PC-9 (cell line): Measurements from ENCODE around the gene PTPN23. TPM values are rescaled to one million over a fixed set of nuclear protein-coding genes. Genes with fewer than 3 reads are reported as not detected.

Source experiments
- BruUV-seq: library from RNA; stranded (reverse); fragments of 400-500 nt; replicated peaks from 2 replicates; lab custom pipeline; 2021; lab: Mats Ljungman, UMichigan
- CTCF ChIA-PET: fragments of 300-600 bp; sonication (Branson Sonifier 250); formaldehyde crosslinking; loops from one replicate; lab custom pipeline; 2022; ENCODE audit warnings: antibody characterized with exemption; lab: Charles Lee
- POLR2A ChIA-PET: fragments of 300-600 bp; sonication (Branson Sonifier 250); formaldehyde crosslinking; loops from one replicate; lab custom pipeline; 2022; ENCODE audit warnings: antibody characterized with exemption; ENCODE audit not compliant: unreplicated experiment; lab: Charles Lee
- DNase-seq, 2 experiments: peaks; one replicate each; pipeline versions ENCODE4 v3.0.0 to v3.0.0-alpha.2; 2015 to 2022; ENCODE audit warnings: mixed read lengths in 1 of 2
- H2AFZ ChIP-seq: fragments of 200-600 bp; sonication (generic); 2 replicates; pipeline ENCODE4 v1.8.1; 2017; ENCODE audit warnings: antibody characterized with exemption
- H3F3A ChIP-seq: fragments of 200-600 bp; sonication (generic); 2 replicates; pipeline ENCODE4 v1.8.1; 2017; ENCODE audit warnings: antibody characterized with exemption, mild to moderate bottlenecking, low read depth; ENCODE audit not compliant: insufficient read depth
- H3K27ac ChIP-seq: fragments of 200-600 bp; sonication (generic); 2 replicates; pipeline ENCODE4 v1.6.1; 2016; ENCODE audit warnings: mixed run types
- H3K27me3 ChIP-seq: fragments of 200-600 bp; sonication (generic); 2 replicates; pipeline ENCODE4 v1.6.1; 2016; ENCODE audit warnings: low read depth, mixed run types; ENCODE audit not compliant: insufficient read depth
- H3K36me3 ChIP-seq: fragments of 200-600 bp; sonication (generic); 2 replicates; pipeline ENCODE4 v1.6.1; 2016; ENCODE audit warnings: low read depth, mixed run types
- H3K4me1 ChIP-seq: fragments of 200-600 bp; sonication (generic); replicated peaks from 2 replicates; pipeline ENCODE4 v1.6.1; 2016; ENCODE audit warnings: mixed run types; ENCODE audit not compliant: insufficient read depth
- H3K4me2 ChIP-seq: fragments of 200-600 bp; sonication (generic); 2 replicates; pipeline ENCODE4 v1.6.1; 2017; ENCODE audit warnings: mixed run types
- H3K4me3 ChIP-seq: fragments of 200-600 bp; sonication (generic); 2 replicates; pipeline ENCODE4 v1.6.1; 2016; ENCODE audit warnings: mixed run types
- H3K79me2 ChIP-seq: fragments of 200-600 bp; sonication (generic); 2 replicates; pipeline ENCODE4 v1.6.1; 2017; ENCODE audit warnings: low read depth, mixed run types
- H3K9me2 ChIP-seq: fragments of 200-600 bp; sonication (generic); 2 replicates; pipeline ENCODE4 v1.8.1; 2017; ENCODE audit warnings: mild to moderate bottlenecking; ENCODE audit not compliant: insufficient read depth
- H3K9me3 ChIP-seq: fragments of 200-600 bp; sonication (generic); 2 replicates; pipeline ENCODE4 v1.8.1; 2016; ENCODE audit warnings: low read depth; ENCODE audit not compliant: insufficient read depth
- H4K20me1 ChIP-seq: fragments of 200-600 bp; sonication (generic); 2 replicates; pipeline ENCODE4 v1.8.1; 2017; ENCODE audit not compliant: insufficient read depth
- CTCF ChIP-seq: fragments of 200-600 bp; sonication (generic); conservative IDR thresholded peaks from 2 replicates; pipeline ENCODE4 v1.6.1; 2017; ENCODE audit warnings: mixed run types, antibody characterized with exemption, mild to moderate bottlenecking, moderate library complexity
- EZH2 ChIP-seq: fragments of 200-600 bp; sonication (generic); IDR thresholded peaks from 2 replicates; pipeline ENCODE4 v1.8.0; 2017; ENCODE audit warnings: antibody characterized with exemption, low read depth
- intact Hi-C: fragments of 100-400 bp; cut with micrococcal nuclease; formaldehyde crosslinking; loops from one replicate; pipeline ENCODE4 v1.10.0; 2022; ENCODE audit not compliant: unreplicated experiment
- total RNA-seq: library from RNA; stranded (reverse); gene quantifications from 2 replicates; pipeline ENCODE4 v1.2.3, GENCODE V29; 2021

Gene PTPN23
- total RNA-seq, 1 experiment from 2014 or later: 38.9 TPM

- no TSS peak for BruUV-seq
- H3K9me3 ChIP-seq: no peaks in the 10 kb centered on the region
- H3K79me2 ChIP-seq: no peaks in the 10 kb centered on the region
- POLR2A ChIA-PET: no interaction called here
- CTCF ChIA-PET: no interaction called here
- no peak for TF ChIP-seq CTCF
- TF ChIP-seq EZH2: no peak
- intact Hi-C loops: no loop called here
- H3K9me2 ChIP-seq: no peaks in the 10 kb centered on the region
- H3K4me1 ChIP-seq: no peaks in the 10 kb centered on the region
- no peak overlapping the region for H3K4me3 ChIP-seq
- no peaks in the 10 kb centered on the region for H4K20me1 ChIP-seq
- DNase-seq: no peak
- H3K4me2 ChIP-seq: no peak overlapping the region
- H3F3A ChIP-seq: peaks cover 4% of the 10 kb centered on the region; the same call in 1 of the 2 replicates
- no peak overlapping the region for H2AFZ ChIP-seq
- no peak overlapping the region for H3K27ac ChIP-seq
- H3K27me3 ChIP-seq: no peaks in the 10 kb centered on the region
- no peaks in the 10 kb centered on the region for H3K36me3 ChIP-seq
Measured at GRCh38 chr3:47414666-47415587, 34.1 kb downstream of the PTPN23 start.

GRCh38 chr3:47416041-47416440 lies 35.2 kb downstream of the PTPN23 start:
- Histone ChIP-seq H3K27ac (no peak overlapping the region), H3F3A (peaks cover 4% of the 10 kb centered on the region; the same call in 1 of the 2 replicates), H3K27me3 (no peaks in the 10 kb centered on the region), H3K4me2 (no peak overlapping the region), H4K20me1 (peaks cover 3% of the 10 kb centered on the region; the same call in 1 of the 2 replicates), H3K9me3 (no peaks in the 10 kb centered on the region), H3K4me1 (no peaks in the 10 kb centered on the region), H2AFZ (no peak overlapping the region), H3K4me3 (no peak overlapping the region), H3K79me2 (no peaks in the 10 kb centered on the region), H3K36me3 (no peaks in the 10 kb centered on the region), H3K9me2 (no peaks in the 10 kb centered on the region)
- intact Hi-C loops: no loop called here
- ChIA-PET CTCF (no interaction called here), POLR2A (no interaction called here)
- no peak for DNase-seq
- no TSS peak for BruUV-seq
- TF ChIP-seq EZH2: no peak

- ChIA-PET POLR2A (no interaction called here), CTCF (no interaction called here)
- TF ChIP-seq CTCF (no peak), EZH2 (no peak)
- no peaks in the 10 kb centered on the region for H3K79me2 ChIP-seq
- no peaks in the 10 kb centered on the region for H3K4me1 ChIP-seq
- H3K4me2 ChIP-seq: no peak overlapping the region
- no peak overlapping the region for H3K4me3 ChIP-seq
- no peak overlapping the region for H3K27ac ChIP-seq
- H2AFZ ChIP-seq: no peak overlapping the region
- peaks cover 3% of the 10 kb centered on the region; the same call in 1 of the 2 replicates for H4K20me1 ChIP-seq
- intact Hi-C loops: no loop called here
- H3K9me3 ChIP-seq: no peaks in the 10 kb centered on the region
- BruUV-seq: no TSS peak
- H3K9me2 ChIP-seq: no peaks in the 10 kb centered on the region
- H3K27me3 ChIP-seq: no peaks in the 10 kb centered on the region
- H3F3A ChIP-seq: peaks cover 8% of the 10 kb centered on the region
- no peak for DNase-seq
- no peaks in the 10 kb centered on the region for H3K36me3 ChIP-seq
Measured at GRCh38 chr3:47418167-47419082, 37.6 kb downstream of the PTPN23 start.
